Astrocyte (in vitro differentiated cells and primary cell): Measurements from ENCODE around the gene SMTN. TPM values are rescaled to one million over a fixed set of nuclear protein-coding genes. Genes with fewer than 3 reads are reported as not detected.

Experiments
- DNase-seq: peaks from one replicate; pipeline ENCODE4 v3.0.0-alpha.2; 2010; ENCODE audit warnings: low read depth
- FAIRE-seq: peaks from 2 replicates; lab custom pipeline; 2011; peaks lifted over from hg19 to GRCh38; lab: Jason Lieb, UNC
- H2AFZ ChIP-seq: 2 replicates; pipeline ENCODE4 v1.6.0; 2012; ENCODE audit warnings: low read depth, low read length, inconsistent platforms
- H3K27ac ChIP-seq: 2 replicates; pipeline ENCODE4 v1.5.1; 2011; ENCODE audit warnings: low read depth, low read length, inconsistent platforms
- H3K27me3 ChIP-seq: 2 replicates; pipeline ENCODE4 v1.6.0; 2011; ENCODE audit warnings: low read length, inconsistent platforms; ENCODE audit not compliant: insufficient read depth
- H3K36me3 ChIP-seq: 2 replicates; pipeline ENCODE4 v1.5.1; 2011; ENCODE audit warnings: low read length, inconsistent platforms; ENCODE audit not compliant: insufficient read depth
- H3K4me1 ChIP-seq: 2 replicates; pipeline ENCODE4 v1.5.1; 2011; ENCODE audit warnings: low read length, inconsistent platforms; ENCODE audit not compliant: insufficient read depth
- H3K4me2 ChIP-seq: 2 replicates; pipeline ENCODE4 v1.6.0; 2012; ENCODE audit warnings: low read length, inconsistent platforms
- H3K4me3 ChIP-seq: 2 replicates; pipeline ENCODE4 v1.5.1; 2011; ENCODE audit warnings: low read depth, mild to moderate bottlenecking, low read length, inconsistent platforms; ENCODE audit not compliant: insufficient read depth
- H3K79me2 ChIP-seq: 2 replicates; pipeline ENCODE4 v1.6.0; 2012; ENCODE audit warnings: mild to moderate bottlenecking, low read length, inconsistent platforms; ENCODE audit not compliant: insufficient read depth
- H3K9ac ChIP-seq: 2 replicates; pipeline ENCODE4 v1.6.0; 2012; ENCODE audit warnings: mild to moderate bottlenecking, low read length, inconsistent platforms
- H3K9me3 ChIP-seq: 2 replicates; pipeline ENCODE4 v1.5.1; 2012; ENCODE audit warnings: low read depth, mild to moderate bottlenecking, low read length, inconsistent platforms; ENCODE audit not compliant: insufficient read depth
- H4K20me1 ChIP-seq: 2 replicates; pipeline ENCODE4 v1.6.0; 2012; ENCODE audit warnings: low read length, inconsistent platforms; ENCODE audit not compliant: insufficient read depth
- H3K27ac Mint-ChIP-seq: one replicate; pipeline ENCODE4 v1.8.0; 2021; ENCODE audit warnings: mild to moderate bottlenecking, mixed read lengths; ENCODE audit not compliant: unreplicated experiment
- H3K27me3 Mint-ChIP-seq: one replicate; pipeline ENCODE4 v1.8.0; 2021; ENCODE audit warnings: low read depth, mixed read lengths; ENCODE audit not compliant: unreplicated experiment
- H3K36me3 Mint-ChIP-seq: one replicate; pipeline ENCODE4 v1.8.0; 2021; ENCODE audit warnings: low read depth, mixed read lengths; ENCODE audit not compliant: unreplicated experiment
- H3K4me1 Mint-ChIP-seq: one replicate; pipeline ENCODE4 v1.8.0; 2021; ENCODE audit warnings: low read depth, mixed read lengths; ENCODE audit not compliant: unreplicated experiment
- H3K4me3 Mint-ChIP-seq: one replicate; pipeline ENCODE4 v1.8.0; 2021; ENCODE audit warnings: mild to moderate bottlenecking, moderate library complexity, mixed read lengths; ENCODE audit not compliant: unreplicated experiment
- H3K9me3 Mint-ChIP-seq: one replicate; pipeline ENCODE4 v1.8.0; 2021; ENCODE audit warnings: mild to moderate bottlenecking, mixed read lengths; ENCODE audit not compliant: unreplicated experiment
- CTCF ChIP-seq: IDR thresholded peaks from 2 replicates; pipeline ENCODE4 v1.5.1; 2011; ENCODE audit warnings: low read depth, mild to moderate bottlenecking, inconsistent platforms, low read length, moderate library complexity; ENCODE audit not compliant: insufficient read depth
- EZH2 ChIP-seq: IDR thresholded peaks from 2 replicates; pipeline ENCODE4 v1.6.1; 2012; ENCODE audit warnings: mild to moderate bottlenecking, low read length, inconsistent platforms; ENCODE audit not compliant: insufficient read depth
- total RNA-seq: library from RNA; stranded (reverse); gene quantifications from 2 replicates; pipeline ENCODE4 v1.2.1, GENCODE V29; 2021

The SMTN gene
- total RNA-seq, 1 donor from 2014 or later, result 98.9 TPM

DNA sequence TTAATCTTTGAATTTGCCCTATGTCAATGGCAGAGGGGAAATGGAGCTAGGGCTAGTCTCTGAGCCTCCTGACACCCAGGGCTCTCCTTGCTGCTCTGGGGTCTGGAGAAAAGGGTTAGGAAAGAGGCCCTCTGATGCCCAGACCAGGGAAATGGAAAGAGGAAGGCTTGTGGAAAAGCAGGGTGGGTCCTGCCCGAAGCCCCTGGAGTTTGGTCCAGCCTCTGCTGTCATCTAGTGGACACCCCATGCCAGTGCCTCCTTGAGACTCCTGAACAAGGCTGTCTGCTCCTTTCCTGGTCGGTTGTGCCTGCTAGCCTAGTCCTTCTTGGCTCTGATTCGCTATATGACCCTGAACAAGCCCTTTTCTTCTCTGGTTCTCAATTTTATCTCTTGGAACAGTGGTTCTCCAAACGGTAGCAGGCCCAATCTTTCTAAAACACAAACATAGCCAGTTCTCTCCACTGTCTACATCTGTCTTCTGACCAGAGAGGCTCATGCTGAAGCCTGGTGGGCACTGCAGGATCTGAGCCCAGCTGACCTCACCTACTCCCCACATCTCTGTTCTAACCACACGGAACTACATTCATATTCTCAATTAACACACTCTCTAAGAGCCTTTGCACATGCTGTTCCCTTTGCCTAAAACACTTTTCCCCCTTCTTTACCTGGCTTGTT is 68.0 kb downstream of the SMTN start:
- no peaks in the 10 kb centered on the region for H3K27me3 ChIP-seq
- H3K9me3 ChIP-seq, result no peaks in the 10 kb centered on the region
- H3K27me3 Mint-ChIP-seq, result peaks cover 11% of the 10 kb centered on the region
- no peak overlapping the region for H3K27ac ChIP-seq
- H3K36me3 ChIP-seq, result no peaks in the 10 kb centered on the region
- no peak overlapping the region for H3K4me3 Mint-ChIP-seq
- no peak overlapping the region for H3K27ac Mint-ChIP-seq
- TF ChIP-seq EZH2, result no peak
- TF ChIP-seq CTCF, result peak; percentile 96
- peak overlapping the region; percentile 15 for H3K9ac ChIP-seq
- H3K4me1 ChIP-seq, result peaks cover 7% of the 10 kb centered on the region
- peak overlapping the region; percentile 76 for H2AFZ ChIP-seq
- no peak overlapping the region for H3K4me3 ChIP-seq
- peak overlapping the region; percentile 17 for H3K4me2 ChIP-seq
- H3K79me2 ChIP-seq, result no peaks in the 10 kb centered on the region
- H4K20me1 ChIP-seq, result no peaks in the 10 kb centered on the region
- no peaks in the 10 kb centered on the region for H3K4me1 Mint-ChIP-seq
- peaks cover 19% of the 10 kb centered on the region for H3K9me3 Mint-ChIP-seq
- FAIRE-seq, result peak; percentile 34
- no peaks in the 10 kb centered on the region for H3K36me3 Mint-ChIP-seq
- DNase-seq, result peak; percentile 49

GRCh38 chr22:31150615-31151014 is 69.5 kb downstream of the SMTN start:
- Histone ChIP-seq H3K36me3 (no peaks in the 10 kb centered on the region), H3K27ac (no peak overlapping the region), H3K4me1 (peaks cover 11% of the 10 kb centered on the region), H4K20me1 (no peaks in the 10 kb centered on the region), H3K4me3 (no peak overlapping the region), H3K79me2 (no peaks in the 10 kb centered on the region), H3K9me3 (no peaks in the 10 kb centered on the region), H2AFZ (no peak overlapping the region), H3K27me3 (no peaks in the 10 kb centered on the region), H3K9ac (no peak overlapping the region), H3K4me2 (no peak overlapping the region)
- Mint-ChIP-seq H3K4me3 (no peak overlapping the region), H3K27ac (no peak overlapping the region), H3K36me3 (no peaks in the 10 kb centered on the region), H3K27me3 (peaks cover 8% of the 10 kb centered on the region), H3K4me1 (peaks cover 3% of the 10 kb centered on the region), H3K9me3 (peaks cover 8% of the 10 kb centered on the region)
- TF ChIP-seq EZH2 (no peak), CTCF (peak; percentile 40)
- no peak for DNase-seq
- FAIRE-seq, result no peak

DNA sequence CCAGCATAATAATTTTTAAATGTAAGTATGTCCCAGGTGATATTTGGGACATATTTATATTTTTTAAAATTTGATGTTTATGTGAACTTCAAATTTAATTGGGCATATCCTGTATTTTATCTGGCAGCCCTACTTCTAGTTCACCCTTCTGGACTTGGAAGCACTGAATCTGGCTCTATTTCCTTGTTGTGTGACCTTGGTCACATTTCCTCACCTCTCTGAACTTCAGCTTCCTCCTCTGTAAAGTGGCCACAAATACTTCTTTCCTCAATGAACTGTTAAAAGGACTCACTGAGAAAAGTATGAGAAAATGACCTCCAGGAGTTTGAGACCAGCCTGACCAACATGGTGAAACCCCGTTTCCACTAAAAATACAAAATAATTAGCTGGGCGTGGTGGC is 70.8 kb downstream of the SMTN start:
- H3K27me3 ChIP-seq, result no peaks in the 10 kb centered on the region
- TF ChIP-seq CTCF, result no peak
- TF ChIP-seq EZH2, result no peak
- no peaks in the 10 kb centered on the region for H3K9me3 ChIP-seq
- H3K4me3 ChIP-seq, result no peak overlapping the region
- FAIRE-seq, result no peak
- Mint-ChIP-seq H3K9me3 (peaks cover 7% of the 10 kb centered on the region), H3K27ac (no peak overlapping the region), H3K4me3 (no peak overlapping the region), H3K4me1 (peaks cover 5% of the 10 kb centered on the region), H3K36me3 (no peaks in the 10 kb centered on the region), H3K27me3 (peaks cover 8% of the 10 kb centered on the region)
- no peak for DNase-seq
- H3K36me3 ChIP-seq, result no peaks in the 10 kb centered on the region
- no peaks in the 10 kb centered on the region for H3K79me2 ChIP-seq
- H2AFZ ChIP-seq, result no peak overlapping the region
- no peak overlapping the region for H3K27ac ChIP-seq
- H3K9ac ChIP-seq, result no peak overlapping the region
- peaks cover 14% of the 10 kb centered on the region for H3K4me1 ChIP-seq
- no peaks in the 10 kb centered on the region for H4K20me1 ChIP-seq
- H3K4me2 ChIP-seq, result no peak overlapping the region
